H1 (cell line): ENCODE measurements around the gene PLCB1. TPM values are rescaled to one million over a fixed set of nuclear protein-coding genes. Genes with fewer than 3 reads are reported as not detected.

Experiments
- BRCA1 ChIP-seq: IDR thresholded peaks from 2 replicates; pipeline ENCODE4 v1.6.1; 2012; ENCODE audit warnings: low read depth, low read length, improper control_type of control experiment
- CBX5 ChIP-seq: fragments of 300-800, 300-1000 bp; sonication (generic); IDR thresholded peaks from 2 replicates; pipeline ENCODE4 v1.7.1; 2016; ENCODE audit warnings: antibody characterized with exemption, low read length, low read depth
- CHD7 ChIP-seq: fragments of 300-600 bp; sonication (generic); IDR thresholded peaks from 2 replicates; pipeline ENCODE4 v1.7.1; 2012; ENCODE audit warnings: low read length, moderate library complexity, mild to moderate bottlenecking, inconsistent platforms; ENCODE audit not compliant: insufficient replicate concordance
- HDAC6 ChIP-seq: IDR thresholded peaks from one replicate; pipeline ENCODE4 v1.7.1; 2012; ENCODE audit warnings: low read depth, mild to moderate bottlenecking, inconsistent platforms, low read length, moderate library complexity
- KDM1A ChIP-seq: fragments of 200-600, 300-600 bp; sonication (generic); IDR thresholded peaks from 2 replicates; pipeline ENCODE4 v1.7.1; 2016; ENCODE audit warnings: mild to moderate bottlenecking, low read length, borderline replicate concordance
- NRF1 ChIP-seq: IDR thresholded peaks from 2 replicates; pipeline ENCODE4 v1.6.1; 2011; ENCODE audit warnings: mild to moderate bottlenecking, low read depth, low read length, improper control_type of control experiment
- POLR2AphosphoS5 ChIP-seq: IDR thresholded peaks from 2 replicates; pipeline ENCODE4 v1.6.1; 2011; ENCODE audit warnings: low read depth, low read length
- POU5F1 ChIP-seq: IDR thresholded peaks from 2 replicates; pipeline ENCODE4 v1.6.1; 2011; ENCODE audit warnings: low read depth, mild to moderate bottlenecking, low read length, moderate library complexity
- RNF2 ChIP-seq: fragments of 200-900, 300-1000 bp; sonication (generic); IDR thresholded peaks from 2 replicates; pipeline ENCODE4 v1.7.1; 2016; ENCODE audit warnings: borderline replicate concordance, low read depth, mild to moderate bottlenecking, antibody characterized with exemption, low read length; ENCODE audit not compliant: poor library complexity, severe bottlenecking; ENCODE audit errors: missing control alignments
- SIX5 ChIP-seq: IDR thresholded peaks from 2 replicates; pipeline ENCODE4 v1.6.1; 2011; ENCODE audit warnings: mild to moderate bottlenecking, low read depth, low read length
- ZNF274 ChIP-seq: IDR thresholded peaks from 2 replicates; pipeline ENCODE4 v1.7.0; 2012; ENCODE audit warnings: low read length, borderline replicate concordance; ENCODE audit errors: extremely low read depth
- polyA plus RNA-seq, 7 experiments: library from polyadenylated mRNA; depleted of rRNA in 3 of 7; stranded (reverse) in 5 of 7; unstranded in 2 of 7; fragments of >200 nt in 5 of 7; fragments of 200-250 nt in 2 of 7; gene quantifications; 1 replicate in 5 of 7; 2 replicates in 1 of 7; 4 replicates in 1 of 7; pipeline versions ENCODE4 v1.2.1 to v1.2.3, GENCODE V29; 2011 to 2013; ENCODE audit warnings: missing spikeins in 2 of 7, mixed read lengths in 2 of 7
- total RNA-seq: library from RNA; stranded (reverse); fragmentation: NEBNext Ultra II Directional; extraction: Animal tissue kit (Norgen Biotek cat#: 25700); gene quantifications from 2 replicates; pipeline ENCODE4 v1.2.1, GENCODE V29; 2021

PLCB1 gene
- total and polyA plus RNA-seq, 2 of the 8 experiments (the other 6 are each of a cell fraction or from before 2014, with no cell fraction given) = 2.6 to 9.1 TPM

GRCh38 chr20:8151372-8151771, 19.3 kb downstream of the PLCB1 start (continued):
- TF ChIP-seq CHD7 (no peak), POU5F1 (no peak), KDM1A (no peak), ZNF274 (no peak), BRCA1 (no peak), NRF1 (no peak), SIX5 (no peak), HDAC6 (no peak), CBX5 (no peak), POLR2AphosphoS5 (no peak), RNF2 (no peak)
